GM19238 (cell line): ENCODE results near the gene FARP1.

ENCODE experiments used
- DNase-seq: peaks from one replicate; pipeline ENCODE4 v3.0.0; 2011; ENCODE audit warnings: low spot score; ENCODE audit not compliant: insufficient read length

The FARP1 gene

DNA sequence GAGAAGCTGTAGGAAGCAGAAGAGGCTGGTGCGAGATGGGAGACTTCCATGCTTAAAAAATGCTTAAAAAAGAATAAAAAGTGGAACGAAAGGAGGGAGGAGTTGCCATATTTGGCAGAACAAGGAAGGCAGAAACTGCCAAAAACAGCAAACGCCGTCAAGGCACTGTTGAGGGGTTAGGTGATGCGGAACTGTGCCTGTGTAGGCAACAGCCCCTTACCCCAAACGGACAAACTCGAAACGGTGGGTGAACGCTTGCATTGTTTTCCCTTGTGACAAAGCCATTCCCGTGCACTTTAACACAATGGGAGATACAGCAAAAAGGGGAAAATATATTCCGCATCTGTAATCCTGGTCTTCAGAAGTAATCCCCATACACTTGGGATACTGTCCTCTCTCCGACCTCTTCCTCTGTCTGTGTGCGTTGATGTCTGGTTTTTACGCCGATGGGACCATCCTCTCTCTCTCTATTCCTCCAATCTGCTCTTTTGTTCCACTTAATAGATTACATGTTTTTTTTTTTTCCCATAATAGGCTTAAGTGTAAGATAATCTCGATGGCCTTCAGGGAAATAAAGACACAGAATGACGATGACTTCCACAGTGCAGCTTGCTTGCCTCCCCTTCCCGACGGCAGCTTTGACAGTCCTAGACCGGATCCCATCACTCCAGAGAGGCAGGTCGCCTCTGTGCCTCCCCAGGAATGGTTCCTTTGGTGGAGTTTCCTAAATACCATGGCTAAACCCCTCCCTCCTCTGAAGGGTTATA lies 166.9 kb downstream of the FARP1 start:
- DNase-seq: no peak

DNA sequence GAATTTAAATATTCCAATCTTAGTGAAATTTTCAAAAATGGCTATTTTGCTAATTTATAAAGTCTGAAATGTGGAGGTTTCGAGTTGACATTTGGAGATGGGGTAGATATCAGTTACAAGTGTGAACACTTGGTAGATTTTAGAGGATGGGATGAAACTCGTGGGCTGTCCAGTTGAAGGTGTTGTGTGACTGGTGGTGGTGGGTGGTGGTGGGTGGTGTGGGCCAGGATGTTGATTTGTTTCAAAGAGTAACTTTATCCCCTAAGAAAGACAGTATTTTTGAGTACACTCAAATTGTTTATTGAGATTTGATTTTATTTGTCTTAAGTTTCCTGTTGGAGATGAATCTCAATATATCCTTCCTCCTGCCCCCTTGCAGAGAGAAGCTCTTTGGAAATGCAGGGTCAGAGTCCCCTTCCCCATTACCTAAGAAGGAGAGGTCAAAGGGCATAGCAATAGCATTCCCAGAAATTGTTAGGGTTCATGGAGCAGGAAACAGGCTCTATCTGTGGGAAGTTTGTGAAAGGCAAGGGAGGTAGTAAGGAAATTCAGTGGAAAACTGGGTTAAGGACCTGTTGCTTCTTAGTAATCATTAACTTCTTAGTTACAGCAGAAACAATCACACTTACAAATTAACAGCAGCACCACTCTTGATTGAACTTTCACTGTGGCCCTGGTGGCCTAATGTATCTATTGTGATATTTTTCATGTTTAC lies 167.7 kb downstream of the FARP1 start:
- no peak for DNase-seq

DNA sequence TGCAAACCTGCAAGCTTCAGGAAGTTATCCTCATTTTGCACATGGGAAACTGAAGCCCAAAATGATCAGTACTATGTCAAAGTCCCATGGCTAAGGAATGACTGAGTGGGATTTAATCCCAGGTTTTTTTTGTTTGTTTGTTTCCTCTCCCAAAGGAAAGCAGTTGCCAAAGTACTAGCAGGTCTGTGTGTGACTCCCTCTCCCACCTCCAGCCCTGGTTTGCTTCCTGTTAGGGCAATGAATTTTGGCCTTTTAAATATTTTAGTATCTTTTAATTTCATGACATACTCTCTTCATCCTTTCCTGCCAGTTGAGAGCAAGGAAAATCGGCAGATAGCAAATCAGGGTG lies 168.3 kb downstream of the FARP1 start:
- no peak for DNase-seq

DNA sequence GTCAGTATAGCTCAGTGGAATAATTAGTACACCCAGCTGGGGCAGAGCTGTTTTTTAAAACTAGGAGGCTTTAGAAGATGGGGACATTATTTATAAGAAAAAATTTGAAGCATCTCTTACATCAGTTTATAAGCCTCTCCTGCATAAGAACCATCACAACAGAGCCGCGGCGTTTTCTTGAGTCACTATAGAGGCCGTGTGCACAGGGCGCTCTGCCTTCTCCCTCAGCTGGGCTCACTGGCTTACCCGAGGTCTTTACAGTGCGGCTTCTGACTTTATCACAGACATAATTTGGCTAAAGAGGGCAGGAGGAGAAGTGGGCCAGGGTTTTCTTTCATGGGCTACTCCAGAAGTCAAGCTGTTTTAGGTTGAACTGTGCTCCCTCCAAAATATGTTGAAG lies 169.7 kb downstream of the FARP1 start:
- no peak for DNase-seq

DNA sequence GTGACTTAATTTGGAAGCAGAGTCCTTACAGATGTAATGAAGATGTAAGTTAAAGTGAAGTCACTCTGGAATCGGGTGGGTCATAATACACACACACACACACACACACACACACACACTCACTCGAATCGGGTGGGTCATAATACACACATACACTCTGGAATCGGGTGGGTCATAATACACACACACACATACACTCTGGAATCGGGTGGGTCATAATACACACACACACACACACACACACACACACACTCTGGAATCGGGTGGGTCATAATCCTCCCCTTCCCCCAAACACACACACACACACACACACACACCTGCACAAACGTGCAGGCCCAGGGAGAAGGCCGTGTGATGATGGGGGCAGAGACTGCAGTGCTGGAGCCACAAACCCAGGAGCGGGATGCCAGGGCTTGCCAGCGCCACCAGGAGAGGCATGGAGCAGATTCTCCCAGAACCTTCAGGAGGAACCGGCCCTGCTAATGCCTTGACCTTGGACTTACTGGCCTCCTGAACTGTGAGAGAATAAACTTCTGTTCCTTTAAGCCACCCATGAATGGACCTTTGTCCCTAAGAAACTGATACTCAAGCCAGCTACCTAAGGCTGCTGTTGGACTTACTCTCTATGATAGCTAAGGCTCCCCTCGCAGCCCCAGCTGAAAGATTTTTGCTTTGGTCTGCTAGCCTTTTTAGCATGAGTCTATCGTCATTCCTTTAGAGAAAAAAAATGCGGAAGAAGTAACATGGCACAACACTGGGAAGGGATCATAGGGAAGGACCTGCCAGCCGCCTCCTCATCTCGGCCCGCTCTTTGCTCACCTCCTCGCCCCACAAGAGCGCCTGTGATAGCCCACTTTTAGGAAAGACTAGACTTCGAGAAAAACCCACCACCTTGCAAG lies 170.4 kb downstream of the FARP1 start:
- DNase-seq: no peak

DNA sequence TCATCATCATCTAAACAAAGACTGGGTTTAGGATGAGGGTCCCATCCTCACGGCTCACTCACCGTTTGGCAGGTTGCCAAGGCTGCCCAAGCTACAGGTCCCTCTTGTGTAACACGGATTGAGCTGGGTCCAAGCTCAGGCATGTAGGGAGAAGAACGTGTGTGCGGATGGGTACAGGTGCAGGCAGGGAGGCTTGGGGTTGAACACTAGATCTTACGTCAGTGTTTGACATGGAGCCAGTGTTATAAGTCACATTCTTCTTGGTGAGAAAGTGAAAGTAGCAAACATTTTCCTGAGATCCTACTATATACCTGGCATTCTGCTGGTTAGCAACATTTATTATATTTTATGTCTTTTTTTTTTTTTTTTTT lies 171.0 kb downstream of the FARP1 start:
- DNase-seq: no peak

DNA sequence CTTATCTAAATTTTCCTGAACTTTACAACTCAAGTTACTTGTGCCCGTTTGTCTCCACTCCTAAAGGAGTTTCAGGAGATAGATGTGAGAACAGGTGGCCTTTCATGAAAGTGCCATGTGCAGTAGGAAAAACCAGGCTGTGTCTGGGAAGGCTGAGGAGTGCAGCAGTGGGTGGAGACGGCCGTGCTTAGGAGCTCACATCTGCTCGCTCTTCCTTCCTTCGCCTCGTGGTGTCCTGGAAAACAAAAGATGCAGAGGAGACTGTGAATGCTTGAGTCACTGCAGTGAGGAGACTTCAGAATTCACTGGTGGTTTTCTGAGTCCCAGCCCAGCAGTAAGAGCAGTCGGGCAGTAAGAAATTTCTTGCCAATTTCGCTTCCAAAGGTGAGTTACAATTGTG lies 172.6 kb downstream of the FARP1 start:
- no peak for DNase-seq

DNA sequence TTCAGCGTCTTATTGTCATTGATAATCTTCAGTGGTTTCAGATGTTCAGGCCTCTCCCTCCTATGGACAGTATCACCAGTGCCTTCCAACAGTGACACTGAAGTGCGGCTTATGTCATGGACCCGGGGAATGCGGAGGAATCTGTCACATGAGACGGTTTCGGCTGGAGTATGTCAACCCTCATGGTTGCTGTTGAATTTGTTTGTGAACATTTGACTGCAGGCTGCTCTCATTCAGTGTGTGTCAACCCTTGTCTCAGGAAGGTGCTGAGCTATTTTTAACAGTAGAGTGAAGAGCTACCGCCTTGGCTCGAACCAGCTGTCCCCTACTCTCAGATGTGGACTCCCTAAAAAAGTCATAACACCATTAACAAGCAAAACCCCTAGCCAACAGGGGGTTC lies 173.0 kb downstream of the FARP1 start:
- DNase-seq: no peak

DNA sequence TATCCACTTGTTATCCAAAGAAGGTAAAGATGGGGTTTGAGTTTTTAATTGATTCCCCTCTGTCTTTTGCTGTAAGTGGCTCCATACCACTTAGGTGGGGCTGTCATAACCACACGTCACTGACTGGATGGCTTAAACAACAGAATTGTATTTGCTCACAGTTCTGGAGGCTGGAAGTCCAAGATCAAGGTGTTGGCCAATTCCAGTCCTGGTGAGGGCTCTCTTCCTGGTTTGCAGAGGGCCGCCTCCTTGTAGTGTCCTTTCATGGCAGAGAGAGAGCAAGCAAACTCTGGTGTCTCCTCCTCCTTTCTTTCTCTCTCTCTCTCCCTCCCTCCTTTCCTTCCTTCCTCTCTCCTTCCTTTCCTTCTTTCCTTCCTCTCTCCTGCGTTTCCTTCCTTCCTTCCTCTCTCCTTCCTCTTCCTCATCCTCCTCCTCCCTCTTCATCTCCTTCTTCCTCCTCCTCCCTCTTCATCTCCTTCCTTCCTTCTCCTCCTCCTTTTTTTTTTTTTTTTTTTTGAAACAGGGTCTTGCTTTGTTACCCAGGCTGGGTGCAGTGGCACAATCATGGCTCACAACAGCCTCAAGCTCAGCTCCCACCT lies 174.8 kb downstream of the FARP1 start:
- no peak for DNase-seq

DNA sequence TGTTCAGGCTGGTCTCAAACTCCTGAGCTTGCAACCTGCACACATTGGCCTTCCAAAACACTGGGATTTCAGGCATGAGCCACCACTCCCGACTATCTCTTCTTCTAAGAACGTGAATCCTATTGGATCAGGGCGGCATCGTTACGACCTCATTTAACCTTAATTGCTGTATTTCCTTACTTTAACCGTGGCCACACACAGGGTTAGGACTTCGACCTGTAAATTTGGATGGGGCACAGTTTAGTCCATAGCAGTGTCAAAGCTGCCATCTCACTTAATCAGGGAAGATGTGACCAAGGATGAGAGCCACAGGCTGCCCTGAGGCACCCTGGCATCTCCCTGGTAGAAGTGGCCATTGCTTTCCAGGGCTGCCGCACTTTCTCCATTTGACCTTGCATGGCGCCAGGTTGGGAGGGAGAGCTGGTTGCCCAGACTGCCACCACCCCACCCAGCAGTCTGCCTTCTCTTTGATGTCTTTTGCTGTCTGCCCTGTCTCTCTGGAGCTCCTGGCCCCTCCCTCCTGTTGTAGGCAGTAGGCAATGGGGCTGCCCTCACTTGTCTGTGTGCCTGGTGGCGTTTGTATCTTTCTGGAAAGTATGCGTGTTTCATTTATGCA lies 175.5 kb downstream of the FARP1 start:
- DNase-seq: no peak

DNA sequence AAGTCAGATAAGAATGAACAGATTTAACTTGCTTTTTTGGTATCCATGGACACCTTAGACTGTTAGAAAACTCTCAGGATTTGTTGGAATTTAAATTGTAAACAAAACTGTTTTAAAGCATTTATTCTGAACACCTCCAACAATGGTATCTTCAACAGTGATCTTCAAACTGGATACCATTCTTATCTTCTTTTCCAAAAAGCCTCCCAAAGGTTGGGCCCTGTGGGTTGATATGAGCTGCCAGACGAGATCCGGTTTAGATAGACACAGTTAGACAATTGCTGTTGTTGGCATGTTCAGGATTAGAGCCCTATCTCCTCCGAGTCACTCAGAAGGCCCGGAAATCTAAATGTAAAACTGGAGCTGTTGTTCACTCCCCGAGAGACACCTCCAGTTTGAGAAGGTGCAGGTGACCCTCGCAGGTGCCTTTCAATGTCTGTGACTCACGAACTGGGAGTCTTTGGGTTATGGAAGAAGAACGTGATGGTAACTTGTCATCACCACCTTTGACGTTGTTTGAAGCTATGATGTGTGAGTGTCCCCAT lies 177.7 kb downstream of the FARP1 start:
- no peak for DNase-seq

DNA sequence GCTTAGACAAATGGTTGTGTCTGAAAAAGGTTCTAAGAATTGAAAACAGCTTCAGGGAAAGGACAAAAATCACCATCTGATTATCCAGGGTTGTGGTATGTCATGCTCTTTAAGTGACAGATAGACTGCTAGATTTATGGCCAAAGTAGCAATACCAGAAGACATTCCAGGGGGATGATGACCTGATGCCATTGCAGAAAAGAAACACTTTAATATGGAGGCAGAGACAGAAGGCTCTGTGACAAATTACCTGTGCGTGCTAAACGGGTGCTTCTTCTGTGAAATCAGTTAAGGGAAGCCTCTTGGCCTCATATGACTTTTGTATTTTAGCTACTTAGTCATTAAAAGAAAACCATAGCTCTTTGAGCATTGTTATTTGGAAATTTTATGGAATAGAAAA lies 178.5 kb downstream of the FARP1 start:
- DNase-seq: no peak

DNA sequence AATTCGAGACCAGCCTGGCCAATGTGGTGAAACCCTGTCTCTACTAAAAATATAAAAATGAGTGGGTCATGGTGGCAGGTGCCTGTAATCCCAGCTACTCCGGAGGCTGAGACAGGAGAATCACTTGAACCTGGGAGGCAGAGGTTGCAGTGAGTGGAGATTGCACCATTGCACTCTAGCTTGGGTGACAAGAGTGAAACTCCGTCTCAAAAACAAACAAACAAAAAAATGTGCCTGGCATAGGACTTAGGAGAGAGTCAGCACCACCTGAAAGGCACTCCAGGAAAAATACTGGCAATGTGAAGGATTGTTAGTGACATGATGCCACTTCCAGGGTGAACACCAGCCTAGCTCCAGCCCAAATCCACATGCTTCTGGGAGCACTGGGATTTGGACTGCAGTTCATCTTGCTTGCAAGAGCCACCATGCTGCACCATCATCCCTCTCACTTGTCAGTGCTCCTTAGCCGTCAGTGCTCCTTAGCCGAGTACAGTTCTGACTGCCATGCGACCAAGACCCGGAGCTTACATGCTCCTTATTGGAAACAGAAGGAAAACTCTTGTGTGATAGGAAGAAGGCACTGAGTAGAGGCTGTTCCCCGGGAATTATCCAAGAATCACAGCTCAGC lies 179.3 kb downstream of the FARP1 start:
- no peak for DNase-seq

DNA sequence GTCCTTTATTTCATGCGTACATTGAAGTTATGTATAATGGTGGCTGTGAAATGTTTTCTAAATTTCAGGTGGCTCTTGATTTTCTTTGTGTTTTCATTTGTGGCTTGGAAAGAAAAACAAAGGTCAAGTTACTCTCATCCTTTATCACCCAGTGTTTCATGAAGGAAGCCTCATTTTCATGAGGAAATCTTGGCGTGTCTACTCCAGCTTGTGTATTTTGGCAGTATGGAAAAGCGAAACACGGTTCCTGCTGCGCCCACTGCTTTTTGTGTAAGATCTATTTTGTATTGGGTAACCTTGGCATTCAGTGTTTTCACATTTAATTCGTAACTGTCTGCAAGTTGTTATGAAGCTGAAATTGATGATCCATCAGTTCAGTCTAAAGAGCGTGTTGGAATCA lies 181.2 kb downstream of the FARP1 start:
- no peak for DNase-seq

DNA sequence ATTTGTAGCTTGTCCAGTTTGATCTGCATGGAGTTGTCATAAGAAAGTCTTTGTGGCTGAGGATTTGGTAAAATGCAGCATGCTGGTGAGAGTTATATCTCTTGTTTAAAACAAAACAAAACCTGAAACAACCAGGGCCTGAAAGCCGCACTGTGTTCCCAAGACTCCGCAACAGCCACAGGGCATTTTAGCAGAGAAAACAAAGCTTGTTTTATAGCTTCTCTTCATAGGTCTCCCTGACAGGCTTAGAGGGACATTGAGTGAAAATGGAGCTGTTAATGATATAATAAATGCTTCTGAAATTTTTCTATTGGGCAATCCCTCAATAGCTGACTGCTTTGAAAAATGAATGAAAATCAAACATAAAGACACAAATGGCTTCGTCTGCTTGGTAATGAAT lies 182.8 kb downstream of the FARP1 start:
- no peak for DNase-seq

DNA sequence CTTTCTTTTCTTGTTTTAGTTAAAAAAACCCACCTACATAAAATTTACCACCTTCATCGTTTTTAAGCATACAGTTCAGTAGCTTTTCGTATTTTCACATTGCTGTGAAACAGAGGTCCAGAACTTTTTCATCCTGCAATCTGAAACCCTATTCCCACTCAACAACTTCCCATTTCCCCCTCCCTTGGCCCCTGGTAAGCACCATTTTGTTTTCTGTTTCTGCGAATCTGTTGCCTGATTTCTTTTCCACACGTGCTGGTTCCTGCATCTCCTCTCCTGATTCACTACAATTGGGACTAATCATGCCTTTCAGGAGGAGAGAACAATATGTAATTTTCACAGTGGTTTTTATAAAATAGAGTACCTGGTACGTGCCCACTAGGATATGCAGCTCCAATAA lies 183.4 kb downstream of the FARP1 start:
- no peak for DNase-seq

DNA sequence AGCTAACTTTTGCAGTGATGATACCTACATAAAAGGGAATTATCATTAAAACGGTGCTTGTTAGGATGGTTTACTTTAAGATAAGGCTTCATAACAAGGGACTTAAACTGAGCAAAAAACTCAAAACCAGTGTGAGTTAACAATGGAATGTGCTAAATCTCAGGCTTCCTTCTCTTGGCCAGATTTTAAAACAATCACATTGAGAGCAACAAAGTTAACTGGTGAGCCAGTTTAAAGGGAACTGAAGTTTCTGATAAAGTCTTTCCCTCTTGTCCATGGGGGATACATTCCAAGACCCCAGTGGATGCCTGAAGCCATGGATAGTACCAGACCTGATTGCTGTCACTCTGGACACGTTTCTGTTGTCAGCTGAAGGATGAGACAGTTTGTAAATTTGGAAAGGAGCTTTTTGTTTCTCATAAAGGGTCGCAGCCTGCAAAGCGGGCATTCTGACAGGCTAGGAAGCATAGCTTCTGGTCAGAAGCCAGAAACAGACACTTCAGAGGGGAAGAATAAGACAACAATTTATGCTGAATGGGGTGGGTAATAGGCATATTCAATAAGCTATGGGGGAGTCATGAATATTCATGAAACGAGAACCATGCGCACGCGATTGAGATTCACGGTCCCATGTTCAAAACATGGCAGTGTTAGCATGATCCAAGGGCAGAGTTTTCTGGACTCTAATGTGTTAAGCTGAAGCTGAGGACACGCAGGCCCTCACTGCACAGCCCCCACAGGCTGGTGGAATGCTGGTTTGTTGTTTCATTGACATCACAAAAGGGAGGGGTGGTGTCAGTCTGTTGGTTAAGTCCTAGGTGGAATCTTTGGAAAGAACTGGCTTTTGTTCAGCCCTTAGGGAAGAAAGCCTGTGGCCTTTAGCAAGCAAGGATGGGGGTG lies 184.7 kb downstream of the FARP1 start:
- DNase-seq: no peak

DNA sequence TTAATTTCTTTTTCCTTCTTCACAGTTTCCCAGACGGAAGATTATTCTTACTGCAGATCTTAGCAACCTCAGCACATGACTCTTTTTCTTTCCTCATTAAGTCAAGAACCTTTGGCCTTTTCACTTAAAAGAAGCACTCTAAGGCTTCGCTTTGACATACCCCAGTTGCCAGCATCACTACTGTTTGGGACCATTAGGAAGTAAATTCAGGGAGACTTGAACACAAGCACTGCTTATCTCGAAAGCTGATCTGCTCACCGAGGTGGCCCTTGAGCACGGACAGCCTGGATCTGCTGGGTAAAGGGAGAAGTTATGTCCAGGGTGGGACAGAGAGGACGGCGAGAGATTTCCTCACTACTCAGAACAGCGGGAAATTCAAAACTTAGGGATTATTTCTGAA lies 185.6 kb downstream of the FARP1 start:
- DNase-seq: no peak

DNA sequence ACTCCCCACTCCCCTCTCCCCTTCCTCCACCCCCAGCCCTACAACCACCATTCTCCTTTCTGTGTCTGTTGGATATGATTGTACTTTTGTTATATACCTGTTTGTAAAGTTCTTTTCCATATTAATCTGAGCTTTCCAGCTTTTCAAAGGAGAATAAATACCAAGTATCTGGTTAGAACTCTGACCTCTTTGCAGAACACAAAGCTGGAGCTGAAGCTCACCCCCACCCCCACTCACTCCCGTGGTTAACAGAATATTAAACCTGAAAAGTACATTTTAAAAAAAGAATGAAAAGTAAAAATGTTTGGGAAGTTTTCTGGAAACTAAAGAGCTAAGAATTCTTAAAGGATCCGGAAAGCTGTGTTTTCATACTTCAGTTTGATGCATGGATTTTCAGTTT lies 189.3 kb downstream of the FARP1 start:
- no peak for DNase-seq

DNA sequence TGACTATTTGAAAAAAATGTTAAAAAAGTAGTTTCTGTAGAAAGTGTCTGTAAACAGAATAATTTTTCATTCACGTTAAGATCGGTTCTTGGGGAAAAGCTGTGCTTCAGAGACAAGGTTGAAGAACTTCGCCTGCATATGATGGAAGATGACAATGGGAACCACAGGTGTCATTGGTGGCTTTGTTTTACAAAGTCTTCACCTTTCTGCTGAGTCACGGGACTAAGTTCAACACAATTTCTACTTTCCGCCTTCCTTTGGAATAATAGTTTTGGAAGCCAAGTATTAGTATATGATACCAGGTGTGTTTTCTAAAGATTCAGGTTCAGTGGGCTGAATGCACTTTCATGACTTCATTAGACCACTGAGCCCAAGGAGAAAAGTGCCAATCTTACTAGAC lies 189.8 kb downstream of the FARP1 start:
- DNase-seq: no peak
